GM10266 (cell line): ENCODE results near the gene BICC1.
"Not testable (repeated sequence)": the region's sequence is repeated elsewhere in the genome, so short reads cannot be mapped to it uniquely, and the experiment has no call there.

ENCODE experiments used
- DNase-seq: peaks from one replicate; pipeline ENCODE4 v3.0.0; 2012; ENCODE audit errors: extremely low spot score
- TF ChIP-seq, protein P1 (sequence below): IDR thresholded peaks from 2 replicates; pipeline ENCODE4 v1.5.1; 2012; ENCODE audit warnings: mild to moderate bottlenecking, low read depth; ENCODE audit not compliant: control insufficient read depth, insufficient read depth; ENCODE audit errors: missing control alignments

The BICC1 gene

DNA sequence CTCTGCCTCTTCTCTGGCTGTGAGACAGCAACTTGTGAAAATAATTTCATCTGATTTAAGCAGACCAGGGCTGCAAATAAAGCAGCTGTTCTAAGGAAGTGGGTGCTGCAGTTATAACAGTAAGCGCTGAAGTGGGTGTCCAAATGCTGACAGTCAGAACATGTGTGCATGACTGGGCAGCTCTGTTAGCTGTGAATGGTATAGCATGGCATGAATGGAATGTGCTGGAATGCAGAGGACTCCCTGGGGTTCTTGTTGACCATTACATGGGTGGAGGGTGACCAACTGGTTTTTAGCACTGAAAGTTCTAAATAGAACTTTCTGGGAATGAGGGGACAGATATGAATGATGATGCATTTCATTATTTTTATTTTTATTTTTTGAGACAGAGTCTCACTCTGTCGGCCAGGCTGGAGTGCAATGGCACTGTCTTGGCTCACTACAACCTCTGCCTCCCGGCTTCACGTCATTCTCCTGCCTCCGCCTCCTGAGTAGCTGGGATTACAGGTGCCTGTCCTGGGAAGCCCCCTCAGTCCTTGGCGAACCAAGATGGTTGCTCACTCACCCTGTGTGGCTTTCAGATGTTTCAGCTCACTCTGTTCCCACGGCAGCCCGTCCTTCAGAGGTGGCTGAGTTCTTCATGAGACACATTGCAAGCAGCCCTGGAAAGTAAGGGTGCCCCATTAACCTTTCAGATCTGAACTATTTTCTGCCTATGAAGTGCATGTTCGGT, 344.0 kb downstream of the BICC1 start:
- DNase-seq, result no peak
- TF ChIP-seq, protein P1, sequence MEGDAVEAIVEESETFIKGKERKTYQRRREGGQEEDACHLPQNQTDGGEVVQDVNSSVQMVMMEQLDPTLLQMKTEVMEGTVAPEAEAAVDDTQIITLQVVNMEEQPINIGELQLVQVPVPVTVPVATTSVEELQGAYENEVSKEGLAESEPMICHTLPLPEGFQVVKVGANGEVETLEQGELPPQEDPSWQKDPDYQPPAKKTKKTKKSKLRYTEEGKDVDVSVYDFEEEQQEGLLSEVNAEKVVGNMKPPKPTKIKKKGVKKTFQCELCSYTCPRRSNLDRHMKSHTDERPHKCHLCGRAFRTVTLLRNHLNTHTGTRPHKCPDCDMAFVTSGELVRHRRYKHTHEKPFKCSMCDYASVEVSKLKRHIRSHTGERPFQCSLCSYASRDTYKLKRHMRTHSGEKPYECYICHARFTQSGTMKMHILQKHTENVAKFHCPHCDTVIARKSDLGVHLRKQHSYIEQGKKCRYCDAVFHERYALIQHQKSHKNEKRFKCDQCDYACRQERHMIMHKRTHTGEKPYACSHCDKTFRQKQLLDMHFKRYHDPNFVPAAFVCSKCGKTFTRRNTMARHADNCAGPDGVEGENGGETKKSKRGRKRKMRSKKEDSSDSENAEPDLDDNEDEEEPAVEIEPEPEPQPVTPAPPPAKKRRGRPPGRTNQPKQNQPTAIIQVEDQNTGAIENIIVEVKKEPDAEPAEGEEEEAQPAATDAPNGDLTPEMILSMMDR, result no peak

DNA sequence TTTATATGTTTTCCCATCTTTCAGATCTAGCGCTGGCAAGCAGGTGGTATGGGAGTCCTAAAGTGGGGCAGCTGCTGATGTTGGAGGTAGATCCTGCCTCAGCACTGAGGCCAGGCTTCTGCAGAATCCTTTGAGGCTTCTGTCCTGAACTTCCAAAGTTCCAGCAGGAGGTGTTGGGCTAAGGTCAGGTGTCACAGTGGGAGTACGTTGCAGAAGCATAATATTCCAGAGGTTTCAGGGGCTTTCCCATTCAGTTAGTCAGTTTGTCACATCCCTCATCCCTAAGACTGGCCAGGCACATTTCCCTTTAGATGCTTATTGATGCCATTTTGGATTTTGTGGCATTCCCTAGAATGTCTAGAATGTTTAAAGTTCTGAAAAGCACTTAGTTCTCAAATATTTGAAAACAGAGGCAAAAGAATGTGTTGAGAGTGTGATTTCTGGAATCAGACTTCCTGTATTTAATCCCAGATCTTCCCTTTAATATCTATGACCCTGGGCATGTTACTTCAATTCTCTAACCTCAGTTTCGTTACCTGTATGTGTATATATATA, 344.7 kb downstream of the BICC1 start:
- DNase-seq, result no peak

GRCh38 chr10:58858123-58858522, 345.5 kb downstream of the BICC1 start:
- DNase-seq, result not testable (repeated sequence)

More for the DNA sequence above, 344.7 kb downstream of the BICC1 start:
- TF ChIP-seq, protein P1, result no peak

- DNase-seq, result no peak
These were observed 346.9 kb downstream of the BICC1 start for GRCh38 chr10:58859526-58859925.

DNA sequence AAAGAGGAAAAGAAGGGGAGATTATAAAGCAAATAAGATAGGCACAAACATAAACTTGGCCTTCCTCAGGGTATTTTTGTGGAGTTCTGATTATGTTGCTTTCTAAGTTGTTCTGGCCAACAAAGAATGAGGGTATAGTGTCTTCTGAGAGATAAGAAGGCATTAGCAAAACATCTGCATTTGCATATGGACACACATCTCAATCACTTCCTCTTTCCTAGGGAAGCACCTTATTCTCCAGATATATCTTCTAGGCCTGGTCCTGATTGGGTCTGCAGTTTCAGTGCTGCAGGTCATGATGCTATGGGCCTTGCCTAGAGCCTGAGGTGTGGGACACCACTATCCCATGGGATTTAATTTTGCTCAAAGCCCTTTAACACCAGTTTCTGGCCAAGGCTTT, 355.0 kb downstream of the BICC1 start:
- TF ChIP-seq, protein P1, result no peak
- DNase-seq, result no peak

More at GRCh38 chr10:58859526-58859925, 346.9 kb downstream of the BICC1 start:
- TF ChIP-seq, protein P1, result no peak

GRCh38 chr10:58868736-58869435, 356.2 kb downstream of the BICC1 start:
- DNase-seq, result no peak
- TF ChIP-seq, protein P1, result no peak

- TF ChIP-seq, protein P1, result no peak
- no peak for DNase-seq
These were observed 357.4 kb downstream of the BICC1 start for GRCh38 chr10:58870070-58870469.

- no peak for DNase-seq
- TF ChIP-seq, protein P1, result no peak
These were observed 360.5 kb downstream of the BICC1 start for GRCh38 chr10:58873161-58873560.
